NCI-H187 (cell line): ENCODE data around the gene ITGA2.
A peak's percentile ranks its signal among the peaks of the same experiment; 100 is the strongest.
"Not testable (repeated sequence)": the region's sequence is repeated elsewhere in the genome, so short reads cannot be mapped to it uniquely, and the experiment has no call there.

ENCODE experiments used
- DNase-seq, 2 experiments: peaks; one replicate each; lab custom pipeline; 2025; lab: John Stamatoyannopoulos, UW

ITGA2 gene

GRCh38 chr5:52989025-52989780, at the start of gene ITGA2:
TSS of gene ITGA2 (plus strand) at chr5:52989352. CDS start at chr5:52989469, 117 bp downstream.
- DNase-seq: no peak

- DNase-seq: no peak
Measured at GRCh38 chr5:52943285-52943684, 45.9 kb upstream of the ITGA2 start.

GRCh38 chr5:52943808-52944207, 45.3 kb upstream of the ITGA2 start:
- DNase-seq: no peak

GRCh38 chr5:52945040-52945439, 44.1 kb upstream of the ITGA2 start:
- no peak for DNase-seq

- no peak for DNase-seq
Measured at GRCh38 chr5:52947208-52947607, 41.9 kb upstream of the ITGA2 start.

GRCh38 chr5:52947851-52948250, 41.3 kb upstream of the ITGA2 start:
- no peak for DNase-seq

- DNase-seq: peak; percentile 14 to 22
Measured at GRCh38 chr5:52948418-52949076, 40.6 kb upstream of the ITGA2 start.

- DNase-seq: no peak
Measured at GRCh38 chr5:52950686-52951085, 38.5 kb upstream of the ITGA2 start.

GRCh38 chr5:52952483-52952882, 36.7 kb upstream of the ITGA2 start:
- DNase-seq: no peak

- no peak for DNase-seq
Measured at GRCh38 chr5:52956014-52956413, 33.1 kb upstream of the ITGA2 start.

- no peak for DNase-seq
Measured at GRCh38 chr5:52956915-52957747, 32.0 kb upstream of the ITGA2 start.

- DNase-seq: no peak
Measured at GRCh38 chr5:52961274-52961681, 27.9 kb upstream of the ITGA2 start.

- DNase-seq: no peak
Measured at GRCh38 chr5:52963636-52964035, 25.5 kb upstream of the ITGA2 start.

- DNase-seq: no peak
Measured at GRCh38 chr5:52964138-52964537, 25.0 kb upstream of the ITGA2 start.

- DNase-seq: not testable (repeated sequence)
Measured at GRCh38 chr5:52976157-52976556, 13.0 kb upstream of the ITGA2 start.

GRCh38 chr5:52977264-52977897, 11.8 kb upstream of the ITGA2 start:
- DNase-seq: no peak

GRCh38 chr5:52981507-52981906, 7.6 kb upstream of the ITGA2 start:
- DNase-seq: no peak

GRCh38 chr5:52983731-52984636, 5.2 kb upstream of the ITGA2 start:
- DNase-seq: no peak

- DNase-seq: no peak
Measured at GRCh38 chr5:52985306-52985705, 3.8 kb upstream of the ITGA2 start.

GRCh38 chr5:52987711-52988331, 1.3 kb upstream of the ITGA2 start:
- DNase-seq: no peak
